Forelimb muscle (tissue), 1 donor: ENCODE results near the gene SMIM13. TPM values are rescaled to one million over a fixed set of nuclear protein-coding genes. Genes with fewer than 3 reads are reported as not detected.

ENCODE experiments used
- DNase-seq: peaks from one replicate; pipeline ENCODE4 v3.0.0-alpha.2; 2013; ENCODE audit warnings: low read depth
- polyA plus RNA-seq: library from polyadenylated mRNA; unstranded; fragments of 120-200 nt; gene quantifications from one replicate; pipeline ENCODE4 v1.2.1, GENCODE V29; 2013; ENCODE audit not compliant: insufficient read length

SMIM13 gene
- polyA plus RNA-seq, 1 donor: 8.9 TPM

- DNase-seq: no peak
Measured at GRCh38 chr6:11121851-11122250, 28.2 kb downstream of the SMIM13 start.

- no peak for DNase-seq
Measured at GRCh38 chr6:11122380-11122779, 28.7 kb downstream of the SMIM13 start.

GRCh38 chr6:11123978-11124377, 30.3 kb downstream of the SMIM13 start:
- DNase-seq: no peak

GRCh38 chr6:11126876-11127275, 33.2 kb downstream of the SMIM13 start:
- DNase-seq: no peak

GRCh38 chr6:11128608-11129007, 35.0 kb downstream of the SMIM13 start:
- DNase-seq: no peak

DNA sequence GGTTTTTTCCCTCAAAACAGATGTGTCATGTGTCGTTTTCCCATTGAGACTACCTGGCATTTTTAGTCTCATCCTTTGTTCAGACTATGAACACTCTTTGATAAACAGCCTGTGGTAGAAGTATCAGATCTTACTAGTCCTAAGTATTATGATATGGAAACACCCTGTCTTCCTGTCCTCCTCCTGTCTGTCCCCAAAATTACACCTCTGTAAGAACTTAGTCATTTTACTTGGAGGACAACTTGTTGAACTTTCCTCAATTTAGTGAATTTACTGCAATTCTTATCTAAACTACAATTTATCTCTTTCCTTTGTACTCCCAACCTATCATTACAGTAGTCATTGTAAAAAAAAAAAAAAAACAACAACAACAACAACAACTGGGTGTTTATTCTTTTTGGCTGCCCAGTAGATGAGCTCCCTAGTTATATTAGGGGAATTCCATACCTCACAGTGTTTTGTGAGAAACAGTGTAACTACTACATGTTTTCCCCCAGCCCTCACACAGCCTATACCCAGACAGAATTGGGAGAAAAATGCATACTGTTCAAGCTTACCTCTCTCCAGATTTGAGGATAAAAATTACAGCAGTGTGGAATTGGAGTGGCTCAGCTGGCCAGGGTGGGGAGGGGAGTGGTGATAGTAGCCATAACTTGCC, 36.4 kb downstream of the SMIM13 start:
- DNase-seq: no peak

DNA sequence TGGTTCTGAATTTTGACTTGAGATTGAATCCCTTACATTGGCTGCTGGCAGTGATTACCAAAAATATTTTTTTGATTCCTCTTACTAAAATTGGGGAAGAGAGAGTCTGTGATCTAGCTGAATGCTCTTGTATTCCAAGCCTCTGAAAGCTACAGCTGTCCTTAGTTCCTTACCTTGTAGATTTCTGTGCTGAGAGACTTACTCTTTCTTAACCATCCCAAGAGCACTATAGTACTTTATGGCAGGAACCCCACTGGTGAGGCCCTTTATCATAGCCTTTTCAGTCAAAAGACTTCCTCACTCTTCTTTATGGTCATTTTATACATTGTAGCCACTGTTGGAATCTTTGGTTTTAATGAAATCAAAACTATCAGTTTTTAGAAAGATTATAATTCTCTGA, 37.0 kb downstream of the SMIM13 start:
- no peak for DNase-seq

GRCh38 chr6:11132194-11132888, 38.7 kb downstream of the SMIM13 start:
- no peak for DNase-seq

GRCh38 chr6:11133281-11133680, 39.6 kb downstream of the SMIM13 start:
- no peak for DNase-seq

- DNase-seq: no peak
Measured at GRCh38 chr6:11136809-11137208, 43.2 kb downstream of the SMIM13 start.

DNA sequence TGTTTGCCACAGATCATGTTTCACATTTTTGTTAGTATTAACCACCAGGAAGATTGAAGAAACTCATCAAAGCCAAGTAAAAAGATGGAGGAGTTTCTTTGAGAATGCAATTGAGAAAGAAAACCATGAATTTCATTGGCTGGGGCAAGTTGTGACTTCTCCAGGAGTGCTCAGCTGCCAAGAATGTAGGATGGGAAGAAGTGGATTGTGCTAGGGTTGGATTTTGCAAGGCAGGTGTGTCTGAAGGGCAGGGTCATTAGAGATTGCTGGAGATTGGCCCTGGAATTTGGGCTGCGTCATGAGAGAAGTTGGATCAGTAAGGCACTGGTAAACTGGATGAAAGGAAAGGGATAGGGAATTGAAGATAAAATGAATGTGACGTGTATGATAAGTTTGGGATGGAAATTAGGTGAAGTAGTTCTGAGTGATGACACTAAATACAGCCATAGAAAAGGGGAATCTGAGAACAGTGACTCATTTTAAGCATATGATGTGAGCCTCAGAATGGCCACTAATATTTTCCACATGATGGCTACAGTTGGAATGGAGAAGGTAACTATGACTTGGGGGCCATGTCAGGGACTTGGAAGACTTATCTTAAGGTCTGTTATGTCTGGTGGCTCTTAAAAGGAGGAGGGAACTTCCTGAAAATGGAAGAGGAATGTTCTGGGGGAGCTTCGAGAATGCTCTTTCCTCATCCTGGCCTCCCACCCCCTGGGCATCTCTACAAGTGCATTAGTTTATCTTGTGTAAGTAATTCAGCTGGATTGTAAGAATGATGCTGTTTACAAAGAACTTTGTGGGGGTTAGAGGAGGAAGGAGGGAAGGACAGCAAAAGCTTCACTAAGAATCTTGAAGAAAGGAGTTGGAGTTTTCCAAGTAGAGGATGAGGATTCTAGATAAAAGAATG, 45.7 kb downstream of the SMIM13 start:
- no peak for DNase-seq

DNA sequence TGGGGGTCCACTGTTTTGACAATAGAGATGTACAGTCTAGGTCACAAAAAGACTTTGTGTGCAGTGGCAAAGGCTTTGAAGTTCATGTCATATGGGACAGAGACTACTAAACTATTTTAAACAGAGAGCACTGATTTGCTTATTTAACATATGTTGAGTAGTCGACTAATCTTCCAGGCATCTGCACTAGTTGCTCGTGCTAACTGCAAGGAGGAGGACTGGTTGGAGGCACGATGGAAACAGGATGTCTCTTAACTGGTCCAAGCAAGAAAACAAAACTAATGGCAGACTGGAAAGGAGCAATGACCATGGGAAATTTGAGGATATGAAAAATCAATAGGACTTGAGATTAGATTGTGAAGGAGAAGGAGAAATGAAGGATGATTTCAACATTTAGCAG, 46.4 kb downstream of the SMIM13 start:
- no peak for DNase-seq

- no peak for DNase-seq
Measured at GRCh38 chr6:11141295-11141694, 47.7 kb downstream of the SMIM13 start.

GRCh38 chr6:11142296-11143027, 48.8 kb downstream of the SMIM13 start:
- no peak for DNase-seq

DNA sequence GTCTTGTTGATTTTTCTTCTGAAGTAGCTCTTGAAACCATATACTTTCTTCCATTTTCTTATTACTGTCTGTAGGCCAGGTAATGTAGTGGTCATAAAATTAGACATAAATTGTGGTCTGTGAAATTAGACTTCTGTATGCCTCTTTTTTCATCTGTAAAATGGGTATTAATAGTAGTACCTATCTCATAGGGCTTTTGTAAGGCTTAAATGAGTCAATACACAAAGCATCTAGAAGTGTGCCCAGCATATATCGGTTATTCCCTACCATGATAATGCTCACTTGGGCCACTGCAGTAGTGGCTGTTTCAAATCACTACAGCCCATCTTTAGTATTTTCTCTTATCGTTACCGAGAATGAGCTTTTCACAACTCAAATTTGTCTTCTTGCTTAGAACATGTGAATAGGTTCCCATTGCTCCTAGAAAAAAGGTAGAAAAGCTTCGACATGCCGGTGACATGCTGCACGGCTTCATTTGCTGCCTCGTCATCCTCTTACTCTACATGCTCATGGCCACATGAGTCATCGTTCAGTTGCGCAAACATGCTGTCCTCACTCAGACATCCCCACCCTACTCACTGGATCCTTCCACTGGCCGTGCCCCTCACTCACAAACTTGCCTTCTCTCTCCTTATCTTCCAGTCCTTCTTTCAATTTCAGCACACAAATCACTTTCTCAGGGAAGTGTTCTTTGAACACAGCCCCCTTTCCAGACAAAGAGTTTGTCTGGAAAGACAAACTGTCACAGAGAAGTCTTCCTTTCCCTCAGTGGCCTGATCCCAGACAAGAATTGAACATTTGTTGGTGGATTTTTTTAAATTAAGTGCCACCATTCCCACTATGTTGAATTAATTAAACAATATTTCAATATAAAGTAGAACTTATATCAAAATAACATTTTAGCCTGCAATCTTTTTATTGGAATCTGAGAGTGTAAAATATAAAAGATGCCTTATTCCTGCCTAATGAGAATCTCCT, 50.0 kb downstream of the SMIM13 start:
- no peak for DNase-seq

- DNase-seq: peak; percentile 43
Measured at GRCh38 chr6:11144393-11144851, 50.8 kb downstream of the SMIM13 start.

DNA sequence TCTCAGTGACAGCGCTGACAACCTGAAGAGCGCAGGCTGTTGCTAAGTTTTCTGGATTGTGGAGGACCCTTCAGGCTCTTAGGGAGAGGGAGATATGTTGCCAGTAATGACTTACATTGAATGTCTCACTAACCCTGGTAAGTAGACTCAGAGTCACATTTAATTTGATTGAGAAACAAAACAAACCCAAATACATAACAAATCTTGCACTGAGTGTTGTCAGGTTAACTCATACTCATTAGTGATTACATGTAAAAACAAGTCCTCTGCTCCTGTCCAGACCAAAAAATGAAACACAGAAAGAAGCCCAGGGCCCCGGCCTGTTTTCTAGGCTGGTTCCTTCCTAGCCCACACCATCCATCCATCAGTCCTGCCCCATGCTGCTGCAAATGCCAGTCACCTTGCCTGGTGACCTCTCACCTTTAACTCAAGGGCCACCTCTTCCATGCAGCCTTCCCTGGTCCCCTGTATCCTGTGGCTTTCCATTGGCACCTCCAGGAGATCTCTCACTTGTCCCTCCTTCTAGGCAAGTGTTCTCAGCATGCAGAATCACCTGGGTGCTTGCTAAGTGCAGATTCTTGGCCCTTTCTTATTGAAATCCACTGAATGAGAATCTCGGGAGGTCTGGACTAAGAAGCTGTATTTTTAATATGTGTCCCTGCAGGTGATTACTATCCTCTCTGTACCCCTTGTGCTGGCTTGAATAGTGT, 52.6 kb downstream of the SMIM13 start:
- DNase-seq: no peak

GRCh38 chr6:11149551-11149950, 55.9 kb downstream of the SMIM13 start:
- no peak for DNase-seq

DNA sequence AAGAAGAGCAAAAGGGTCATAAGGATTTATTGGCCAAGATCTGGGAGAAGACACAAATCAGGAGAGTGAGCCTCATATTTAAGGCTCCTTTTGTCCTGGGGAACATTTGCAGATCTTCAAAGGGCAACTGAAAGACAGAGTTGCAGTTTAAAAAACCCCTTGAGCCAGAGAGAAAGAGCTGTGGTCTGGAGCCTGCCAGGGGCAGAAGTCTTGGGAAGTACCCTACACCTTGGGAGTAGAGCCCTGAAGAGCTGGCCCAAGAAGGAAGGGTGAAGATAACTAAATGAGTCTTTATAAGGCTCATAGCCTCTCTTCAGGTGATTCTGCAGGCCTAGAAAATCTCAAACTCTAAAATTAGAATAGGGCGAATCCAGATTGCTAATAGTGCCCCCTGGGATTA, 57.9 kb downstream of the SMIM13 start:
- no peak for DNase-seq

GRCh38 chr6:11152581-11152980, 58.9 kb downstream of the SMIM13 start:
- no peak for DNase-seq
